Germinal center (tissue), 1 donor: ENCODE data around the gene POLE2.
"Not testable (repeated sequence)": the region's sequence is repeated elsewhere in the genome, so short reads cannot be mapped to it uniquely, and the experiment has no call there.

Experiments
- DNase-seq: peaks from one replicate; pipeline ENCODE4 v3.0.0; 2012; ENCODE audit warnings: mixed read lengths, low spot score

The POLE2 gene

DNA sequence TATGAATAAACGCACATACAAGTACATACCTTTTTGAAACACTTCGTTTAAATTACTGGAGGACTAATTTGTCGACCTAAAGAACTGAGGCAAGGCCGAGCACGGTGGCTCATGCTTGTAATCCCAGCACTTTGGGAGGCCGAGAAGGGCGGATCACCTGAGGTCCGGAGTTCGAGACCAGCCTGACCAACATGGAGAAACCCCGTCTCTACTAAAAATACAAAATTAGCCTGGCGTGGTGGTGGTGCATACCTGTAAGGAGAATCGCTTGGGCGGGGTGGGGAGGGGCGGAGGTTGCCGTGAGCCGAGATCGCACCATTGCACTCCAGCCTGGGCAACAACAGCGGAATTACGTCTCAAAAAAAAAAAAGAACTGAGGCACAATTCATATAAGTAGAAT, 68.7 kb downstream of the POLE2 start:
- DNase-seq = not testable (repeated sequence)

DNA sequence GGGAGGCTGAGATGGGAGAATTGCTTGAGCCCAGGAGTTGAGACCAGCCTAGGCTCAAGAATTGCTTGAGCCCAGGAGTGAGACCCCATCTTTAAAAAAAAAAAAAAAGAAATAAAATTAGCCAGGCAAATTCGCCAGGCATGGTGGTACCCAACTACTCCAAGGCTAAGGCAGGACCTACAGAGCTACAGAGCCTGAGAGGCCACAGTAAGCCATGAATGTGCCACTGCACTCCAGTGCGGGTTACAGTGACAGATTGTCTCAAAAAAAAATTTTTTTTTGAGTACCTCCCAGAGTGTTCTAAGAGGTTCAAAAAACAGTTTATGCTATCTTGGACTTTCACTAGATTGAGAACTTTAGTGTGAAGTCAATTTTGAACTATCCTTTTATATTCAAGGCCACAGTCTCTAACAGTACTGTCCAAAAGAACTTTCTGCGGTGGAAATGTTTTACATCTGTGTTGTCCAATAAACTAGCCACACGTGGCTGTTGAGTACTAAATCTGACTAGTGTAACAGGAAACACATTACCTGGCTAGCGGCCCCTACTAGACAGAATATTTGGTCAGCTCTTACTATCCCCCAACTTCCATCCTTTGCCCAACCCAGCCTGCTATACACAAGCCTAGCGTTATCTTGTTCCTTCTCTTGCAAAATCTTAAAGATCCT, 70.0 kb downstream of the POLE2 start:
- DNase-seq = no peak

DNA sequence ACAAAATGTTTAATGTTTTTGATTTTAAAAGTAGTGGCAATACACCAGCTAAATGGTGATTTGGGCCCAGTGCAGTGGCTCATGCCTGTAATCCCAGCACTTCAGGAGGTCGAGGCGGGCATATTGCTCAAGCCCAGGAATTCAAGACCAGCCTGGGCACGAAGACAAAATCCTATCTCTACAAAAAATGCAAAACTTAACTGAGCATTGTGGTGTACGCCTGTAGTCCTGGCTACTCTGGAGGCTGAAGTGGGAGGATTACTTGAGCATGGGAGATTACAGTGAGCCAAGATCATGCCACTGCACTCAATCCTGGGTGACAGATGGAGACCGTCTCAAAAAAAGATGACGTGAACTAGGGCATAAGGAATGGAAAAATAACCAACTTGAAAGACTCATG, 72.2 kb downstream of the POLE2 start:
- DNase-seq = no peak

DNA sequence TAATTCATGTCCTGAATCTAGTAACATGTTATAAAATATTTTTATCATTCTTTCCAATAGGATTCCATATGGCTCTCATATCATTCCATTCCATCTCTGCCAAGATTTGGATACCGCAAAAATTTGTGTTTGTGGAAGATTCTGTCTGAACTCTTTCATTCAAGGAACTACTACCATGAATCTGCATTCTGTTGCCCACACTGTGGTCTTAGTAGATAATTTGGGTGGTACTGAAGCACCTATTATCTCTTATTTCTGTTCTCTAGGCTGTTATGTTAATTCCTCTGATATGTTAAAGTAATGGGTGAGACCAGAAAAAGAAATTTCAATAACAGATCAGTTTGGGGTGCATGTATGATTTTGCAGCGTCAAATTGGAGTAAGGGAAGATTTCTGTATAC, 73.8 kb downstream of the POLE2 start:
- no peak for DNase-seq

DNA sequence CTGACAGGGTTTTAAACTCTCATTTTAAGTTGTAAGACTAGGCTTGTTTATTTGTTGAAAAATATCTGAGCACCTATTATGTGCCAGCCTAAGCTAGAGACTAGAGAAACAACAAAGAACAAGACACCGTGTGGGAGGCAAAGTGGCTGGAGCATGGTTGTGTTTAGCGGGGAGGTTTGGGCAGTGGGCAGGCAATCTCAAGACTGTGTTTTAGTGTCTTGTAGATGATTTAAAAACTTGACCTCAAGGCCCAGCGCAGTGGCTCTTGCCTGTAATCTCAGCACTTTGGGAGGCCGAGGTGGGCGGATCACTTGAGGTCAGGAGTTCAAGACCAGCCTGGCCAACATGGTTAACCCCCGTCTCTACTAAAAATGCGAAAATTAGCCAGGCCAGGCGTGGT, 75.3 kb downstream of the POLE2 start:
- DNase-seq = no peak

- DNase-seq = no peak
Measured at GRCh38 chr14:49612251-49612650, 75.8 kb downstream of the POLE2 start.

GRCh38 chr14:49607583-49607982, 80.4 kb downstream of the POLE2 start:
- no peak for DNase-seq

DNA sequence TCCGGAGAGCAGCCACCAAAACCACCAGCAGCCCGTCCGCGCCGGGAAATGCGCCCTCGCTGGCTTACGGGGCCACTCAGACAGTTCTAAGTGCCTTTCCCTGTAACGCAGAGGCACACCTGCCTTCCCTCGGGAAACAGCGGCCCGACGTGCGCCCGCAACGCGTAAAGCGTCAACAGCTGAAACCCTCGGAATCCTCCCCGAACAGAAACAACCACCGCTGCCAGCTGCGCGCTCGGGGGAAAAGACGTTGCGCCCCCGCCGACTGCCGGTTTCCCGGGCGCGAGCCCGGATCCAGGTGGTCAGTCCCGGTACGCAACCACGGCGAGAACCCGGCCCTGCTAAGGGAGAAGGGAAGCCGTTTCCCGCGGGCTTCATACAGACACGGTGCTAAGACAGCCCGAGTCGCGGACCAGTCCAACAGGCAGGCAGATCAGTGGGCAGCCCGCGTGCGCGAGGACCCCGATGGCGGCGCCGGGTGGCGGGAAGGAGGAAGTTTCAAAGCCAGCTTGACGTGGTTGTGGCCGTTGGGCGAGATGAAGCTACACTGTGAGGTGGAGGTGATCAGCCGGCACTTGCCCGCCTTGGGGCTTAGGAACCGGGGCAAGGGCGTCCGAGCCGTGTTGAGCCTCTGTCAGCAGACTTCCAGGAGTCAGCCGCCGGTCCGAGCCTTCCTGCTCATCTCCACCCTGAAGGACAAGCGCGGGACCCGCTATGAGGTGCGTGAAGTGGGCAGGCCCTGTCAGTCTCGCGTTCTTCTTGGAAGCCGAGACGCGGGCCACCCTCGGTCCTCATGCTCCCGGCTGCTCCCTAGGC, 89.3 kb downstream of the POLE2 start, which contains the start of gene LRR1:
TSS of gene LRR1 (plus strand) at position 456 of the 816 bp plus-strand sequence. CDS start at position 537, 81 bp downstream.
- peak; percentile 78 for DNase-seq

DNA sequence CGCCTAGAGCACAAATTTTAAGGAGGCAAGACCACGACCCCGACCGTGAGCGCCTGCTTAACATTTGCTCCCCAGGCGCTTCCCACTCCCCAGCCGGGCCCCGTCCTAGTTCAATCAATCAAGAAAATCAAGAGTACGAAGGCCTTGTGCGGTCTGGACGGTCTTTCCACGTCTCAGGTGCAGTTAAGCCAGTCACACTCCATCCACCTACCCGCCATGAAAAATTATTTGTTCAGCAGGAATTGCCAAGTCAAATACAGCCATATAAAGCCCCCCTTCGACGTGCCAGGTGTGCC, 89.9 kb downstream of the POLE2 start:
- DNase-seq = no peak

DNA sequence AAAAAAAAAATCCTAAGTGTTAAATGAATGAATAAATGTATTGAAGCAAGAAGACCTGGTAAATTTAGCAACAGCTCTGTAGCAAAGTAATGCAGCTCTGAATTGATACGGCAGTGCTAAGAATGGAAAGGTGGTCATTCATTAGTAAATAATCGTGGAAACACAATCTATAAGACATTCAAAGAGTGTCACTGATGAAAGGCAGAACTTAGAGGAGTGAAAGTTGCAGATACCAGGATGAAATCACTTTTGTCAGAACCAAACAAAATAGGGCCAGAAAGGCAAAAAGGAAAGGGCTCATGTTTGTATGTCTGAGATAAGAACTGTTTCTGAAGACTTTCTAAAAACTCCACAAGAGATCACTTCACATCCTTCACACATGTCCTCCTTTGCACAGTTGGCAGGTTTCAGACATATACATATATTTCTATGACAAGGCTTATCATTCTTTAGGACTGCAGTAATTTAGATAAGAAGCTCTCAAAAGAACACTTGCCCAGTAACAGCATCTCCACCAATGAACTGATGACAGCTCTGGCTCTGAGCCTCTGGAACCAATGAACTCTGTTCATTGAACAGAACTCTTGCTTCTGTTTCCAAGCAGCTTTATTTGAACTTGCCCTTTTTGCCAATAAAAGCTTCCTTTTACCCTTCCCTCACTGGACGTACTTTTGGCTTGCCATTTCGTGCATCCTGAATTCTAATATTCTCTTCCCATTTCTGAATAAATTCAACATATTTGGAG, 93.5 kb downstream of the POLE2 start:
- peak; percentile 41 for DNase-seq
